Measurements from ENCODE around the gene LYRM4.

LYRM4 gene

GRCh38 chr6:5260661-5261544 lies at the start of gene LYRM4, which contains the start of gene FARS2:
Gene LYRM4, minus strand, starts transcription at chr6:5260950. Its CDS starts 217 bp downstream, at chr6:5260733.
Gene FARS2, plus strand, starts transcription at chr6:5261513.
- peak; percentile 31 for DNase-seq

GRCh38 chr6:5308066-5308465 lies 47.3 kb upstream of the LYRM4 start:
- no peak for DNase-seq

GRCh38 chr6:5307058-5307457 lies 46.3 kb upstream of the LYRM4 start:
- no peak for DNase-seq

- DNase-seq, result no peak
Observed at GRCh38 chr6:5305968-5306626, 45.3 kb upstream of the LYRM4 start.

- DNase-seq, result no peak
Observed at GRCh38 chr6:5303682-5304081, 42.9 kb upstream of the LYRM4 start.

- DNase-seq, result no peak
Observed at GRCh38 chr6:5302995-5303622, 42.4 kb upstream of the LYRM4 start.

- no peak for DNase-seq
Observed at GRCh38 chr6:5302220-5302946, 41.6 kb upstream of the LYRM4 start.

- no peak for DNase-seq
Observed at GRCh38 chr6:5300206-5300764, 39.5 kb upstream of the LYRM4 start.

GRCh38 chr6:5295623-5296022 lies 34.9 kb upstream of the LYRM4 start:
- DNase-seq, result no peak

GRCh38 chr6:5294392-5295211 lies 33.9 kb upstream of the LYRM4 start:
- no peak for DNase-seq

GRCh38 chr6:5293692-5294091 lies 32.9 kb upstream of the LYRM4 start:
- no peak for DNase-seq

- no peak for DNase-seq
Observed at GRCh38 chr6:5292154-5292553, 31.4 kb upstream of the LYRM4 start.

- DNase-seq, result no peak
Observed at GRCh38 chr6:5290500-5290899, 29.8 kb upstream of the LYRM4 start.

GRCh38 chr6:5290097-5290496 lies 29.3 kb upstream of the LYRM4 start:
- no peak for DNase-seq

- DNase-seq, result no peak
Observed at GRCh38 chr6:5287966-5288297, 27.2 kb upstream of the LYRM4 start.

- DNase-seq, result no peak
Observed at GRCh38 chr6:5287205-5287965, 26.6 kb upstream of the LYRM4 start.

GRCh38 chr6:5286780-5287179 lies 26.0 kb upstream of the LYRM4 start:
- no peak for DNase-seq

GRCh38 chr6:5285526-5285925 lies 24.8 kb upstream of the LYRM4 start:
- DNase-seq, result no peak

GRCh38 chr6:5285081-5285480 lies 24.3 kb upstream of the LYRM4 start:
- DNase-seq, result no peak

- DNase-seq, result no peak
Observed at GRCh38 chr6:5282191-5282623, 21.5 kb upstream of the LYRM4 start.

- DNase-seq, result no peak
Observed at GRCh38 chr6:5280920-5281319, 20.2 kb upstream of the LYRM4 start.

Measured in NCI-H1092 (cell line).